Measurements from ENCODE around the gene PHF5A. TPM values are rescaled to one million over a fixed set of nuclear protein-coding genes. Genes with fewer than 3 reads are reported as not detected.

The PHF5A gene
- total and polyA plus RNA-seq, 12 donors, result 13.3 to 41.3 (median 21.0) TPM

GRCh38 chr22:41478473-41478872, 10.0 kb upstream of the PHF5A start:
- intact Hi-C loops (cut with DNase I), result loop anchor here in 3 of 10 donors (5.0 to 10.0 kb wide), 2 partner anchors 34 to 46 kb away; no protein-coding TSS in a partner anchor
- Histone ChIP-seq H3K27ac (peak overlapping the region in 7 of 10 donors; percentile 60 to 77 (median 71)), H3K36me3 (peaks cover 0 to 21% (median 0%) of the 10 kb centered on the region in 9 donors), H3K9me3 (no peaks in the 10 kb centered on the region), H3K4me3 (no peak overlapping the region), H3K4me1 (peaks cover 30 to 97% (median 81%) of the 10 kb centered on the region in 9 donors), H3K27me3 (no peaks in the 10 kb centered on the region)
- ATAC-seq (no peak), DNase-seq (no peak)
- TF ChIP-seq CTCF (IDR thresholded peaks at IDR 0.05), result no peak
- WGBS, 2 donors, result 45 to 57% methylated on average over 2 of the region's 2 CpGs

GRCh38 chr22:41474872-41475451, 6.5 kb upstream of the PHF5A start:
- Histone ChIP-seq H3K27ac (peak overlapping the region in 2 of 10 donors; percentile 28 to 31), H3K4me3 (no peak overlapping the region), H3K4me1 (peaks cover 15 to 97% (median 69%) of the 10 kb centered on the region in 9 donors), H3K27me3 (no peaks in the 10 kb centered on the region), H3K36me3 (peaks cover 0 to 42% (median 0%) of the 10 kb centered on the region in 9 donors), H3K9me3 (no peaks in the 10 kb centered on the region)
- intact Hi-C loops (cut with DNase I), result loop anchor here in 9 of 10 donors (5.0 to 10.0 kb wide), 4 partner anchors 32 to 50 kb away; no protein-coding TSS in a partner anchor
- 60 to 81% methylated on average over 6 of the region's 6 CpGs for WGBS, 2 donors
- ATAC-seq (no peak), DNase-seq (no peak)
- TF ChIP-seq CTCF (IDR thresholded peaks at IDR 0.05), result no peak

- intact Hi-C loops (cut with DNase I), result loop anchor here in 8 of 10 donors (5.0 to 10.0 kb wide), 4 partner anchors 36 to 53 kb away; no protein-coding TSS in a partner anchor
- peak overlapping the region in 5 of 10 donors; percentile 3 to 100 (median 9) for H3K4me3 ChIP-seq
- H3K4me1 ChIP-seq, result peaks cover 7 to 85% (median 66%) of the 10 kb centered on the region in 9 donors
- 48 to 56% methylated on average over 2 of the region's 2 CpGs for WGBS, 2 donors
- H3K27ac ChIP-seq, result peak overlapping the region in 8 of 10 donors; percentile 10 to 99 (median 96)
- no peak for TF ChIP-seq CTCF (IDR thresholded peaks at IDR 0.05)
- H3K27me3 ChIP-seq, result no peaks in the 10 kb centered on the region
- DNase-seq (no peak), ATAC-seq (no peak)
- no peaks in the 10 kb centered on the region for H3K9me3 ChIP-seq
- peaks cover 0 to 39% (median 7%) of the 10 kb centered on the region in 9 donors for H3K36me3 ChIP-seq
These were observed 3.1 kb upstream of the PHF5A start for GRCh38 chr22:41471568-41471967.

- no peak for DNase-seq
- no peaks in the 10 kb centered on the region for H3K27me3 ChIP-seq
- intact Hi-C loops (cut with DNase I), result loop anchor here in 8 of 10 donors (5.0 to 10.0 kb wide), 4 partner anchors 36 to 54 kb away; no protein-coding TSS in a partner anchor
- H3K4me3 ChIP-seq, result peak overlapping the region in 7 of 10 donors; percentile 90 to 100 (median 93)
- peaks cover 0 to 46% (median 14%) of the 10 kb centered on the region in 9 donors for H3K36me3 ChIP-seq
- TF ChIP-seq CTCF (IDR thresholded peaks at IDR 0.05), result no peak
- 43 to 64% methylated on average over 2 of the region's 2 CpGs for WGBS, 2 donors
- no peak for ATAC-seq
- H3K27ac ChIP-seq, result peak overlapping the region in 8 of 10 donors; percentile 86 to 99 (median 98)
- no peaks in the 10 kb centered on the region for H3K9me3 ChIP-seq
- H3K4me1 ChIP-seq, result peaks cover 7 to 79% (median 61%) of the 10 kb centered on the region in 9 donors
These were observed 2.4 kb upstream of the PHF5A start for GRCh38 chr22:41470886-41471285.

Measured in heart right ventricle (tissue), 16 donors.